Measurements from ENCODE around the gene BUB3.

Gene BUB3

DNA sequence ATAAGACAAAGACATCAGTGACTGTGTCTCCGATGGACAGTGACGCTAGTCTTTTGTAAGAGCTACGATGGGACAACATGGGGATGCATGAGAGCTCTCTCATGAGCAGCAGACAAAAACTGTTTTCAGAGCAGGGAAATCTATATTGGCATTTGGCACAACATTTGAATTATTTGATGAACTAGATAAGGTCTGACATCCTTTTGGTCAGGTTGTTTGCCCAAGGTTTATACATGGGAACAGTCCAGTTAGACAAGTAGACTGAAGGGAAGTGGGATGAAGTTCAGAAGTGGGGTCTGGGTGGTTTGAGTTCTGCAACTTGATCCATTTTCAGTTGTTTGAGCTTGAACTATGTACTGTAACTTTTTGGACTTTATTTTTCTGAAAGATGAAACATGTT lies 50.8 kb downstream of the BUB3 start:
- DNase-seq: no peak

GRCh38 chr10:123212063-123212462 lies 57.9 kb downstream of the BUB3 start:
- no peak for DNase-seq

DNA sequence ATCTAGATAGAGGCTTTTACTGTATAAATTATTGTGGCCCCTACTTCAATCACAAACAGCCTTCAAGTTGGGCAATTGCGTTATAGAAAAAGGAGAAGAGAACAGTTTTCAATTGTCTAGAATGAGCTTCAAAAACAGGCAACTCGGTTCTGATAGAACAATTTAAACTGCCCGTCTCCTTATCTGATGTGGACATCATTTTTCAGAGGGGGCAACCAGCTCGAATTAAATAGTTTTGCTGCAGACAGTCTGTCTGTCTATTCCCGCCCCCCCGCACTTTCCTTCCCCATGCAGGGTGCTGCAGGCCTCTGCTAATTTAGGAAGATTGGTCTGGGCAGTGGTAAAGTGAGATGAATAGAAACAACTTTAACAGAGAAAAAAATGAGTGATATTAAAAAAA lies 58.4 kb downstream of the BUB3 start:
- no peak for DNase-seq

DNA sequence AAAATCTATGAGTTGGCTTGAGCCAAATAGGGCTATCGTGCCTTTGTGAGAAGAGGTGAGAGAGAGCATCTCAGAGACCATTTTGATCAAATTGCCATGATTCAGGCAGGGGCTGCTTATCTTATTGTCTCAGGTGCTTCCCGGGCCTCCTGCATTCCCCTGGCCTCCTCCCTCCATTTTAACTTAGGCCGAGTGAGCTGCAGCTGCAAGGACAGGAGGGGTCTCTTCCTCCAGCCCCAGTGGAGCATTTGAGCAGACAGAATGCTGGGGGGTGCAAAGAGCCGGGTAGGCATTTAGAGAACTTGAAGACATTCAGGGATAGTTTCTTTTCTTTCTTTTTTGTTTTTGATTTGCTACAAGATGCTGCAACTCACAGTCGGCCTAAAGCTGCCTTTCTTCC lies 59.0 kb downstream of the BUB3 start:
- DNase-seq: no peak
